NT2/D1 (cell line): ENCODE results near the gene ASXL1.

Experiments used
- YY1 ChIP-seq: IDR thresholded peaks from 2 replicates; pipeline ENCODE4 v1.6.1; 2011; ENCODE audit not compliant: insufficient read length, insufficient read depth
- ZNF274 ChIP-seq: IDR thresholded peaks from 2 replicates; pipeline ENCODE4 v1.6.1; 2011; ENCODE audit warnings: mild to moderate bottlenecking, low read depth, low read length

GRCh38 chr20:32312718-32313424 lies 45.3 kb upstream of the ASXL1 start:
- no peak for TF ChIP-seq ZNF274
- TF ChIP-seq YY1: no peak
